22Rv1 (cell line): ENCODE measurements around the gene C3orf20.

Experiments
- H3K27ac ChIP-seq: fragments of 450-650 bp; 2 replicates; pipeline ENCODE4 v1.5.1; 2017
- CTCF ChIP-seq: fragments of 450-650 bp; IDR thresholded peaks from 2 replicates; pipeline ENCODE4 v1.5.1; 2017; ENCODE audit warnings: mild to moderate bottlenecking
- ZFX ChIP-seq: fragments of 450-650 bp; IDR thresholded peaks from 2 replicates; pipeline ENCODE4 v1.6.1; 2017; ENCODE audit warnings: antibody characterized with exemption, borderline replicate concordance

Gene C3orf20

GRCh38 chr3:14774431-14774830 lies 99.5 kb downstream of the C3orf20 start:
- TF ChIP-seq CTCF (no peak), ZFX (no peak)
- no peak overlapping the region for H3K27ac ChIP-seq

GRCh38 chr3:14775011-14775410 lies 100.1 kb downstream of the C3orf20 start:
- TF ChIP-seq CTCF (no peak), ZFX (no peak)
- H3K27ac ChIP-seq, result no peak overlapping the region

GRCh38 chr3:14775563-14775962 lies 100.6 kb downstream of the C3orf20 start:
- TF ChIP-seq ZFX (no peak), CTCF (no peak)
- no peak overlapping the region for H3K27ac ChIP-seq

- TF ChIP-seq ZFX (no peak), CTCF (no peak)
- no peak overlapping the region for H3K27ac ChIP-seq
These were observed 104.2 kb downstream of the C3orf20 start for GRCh38 chr3:14779069-14779685.

- peak; percentile 59 for TF ChIP-seq CTCF
- TF ChIP-seq ZFX, result no peak
- no peak overlapping the region for H3K27ac ChIP-seq
These were observed 106.1 kb downstream of the C3orf20 start for GRCh38 chr3:14780927-14781507.

- H3K27ac ChIP-seq, result no peak overlapping the region
- TF ChIP-seq ZFX (no peak), CTCF (no peak)
These were observed 108.6 kb downstream of the C3orf20 start for GRCh38 chr3:14783480-14784086.

- H3K27ac ChIP-seq, result no peak overlapping the region
- TF ChIP-seq CTCF, result no peak
- TF ChIP-seq ZFX, result no peak
These were observed 109.2 kb downstream of the C3orf20 start for GRCh38 chr3:14784087-14784681.
